SK-N-SH (cell line): Measurements from ENCODE around the gene PSMD13. TPM values are rescaled to one million over a fixed set of nuclear protein-coding genes. Genes with fewer than 3 reads are reported as not detected.
A peak's percentile ranks its signal among the peaks of the same experiment; 100 is the strongest.

Experiments used
- CTCF ChIA-PET: fragments of 300-600, 350-600 bp; formaldehyde crosslinking; extraction: SDS; loops from one replicate; lab custom pipeline; 2021; lab: Yijun Ruan, JAX
- POLR2A ChIA-PET: fragments of 350-600 bp; sonication (Branson Sonifier 250); formaldehyde crosslinking; extraction: SDS; loops from one replicate; lab custom pipeline; 2020; ENCODE audit warnings: antibody characterized with exemption, inconsistent platforms; lab: Yijun Ruan, JAX
- DNase-seq: peaks from one replicate; pipeline ENCODE4 v3.0.0; 2012
- H2AFZ ChIP-seq: fragments of 200-600 bp; sonication (generic); 2 replicates; pipeline ENCODE4 v1.8.1; 2016; ENCODE audit warnings: antibody characterized with exemption, mild to moderate bottlenecking, low read depth
- H3F3A ChIP-seq: fragments of 200-600 bp; sonication (generic); replicated peaks from 2 replicates; pipeline ENCODE3; 2016; ENCODE audit warnings: antibody characterized with exemption, mild to moderate bottlenecking; ENCODE audit not compliant: insufficient read depth
- H3K27ac ChIP-seq, 2 experiments: fragments of 200-500 bp in 1 of 2; fragments of 200-600 bp in 1 of 2; sonication (Bioruptor generic) in 1 of 2; sonication (generic), shearing (Covaris generic) in 1 of 2; 2 replicates each; pipeline versions ENCODE4 v1.5.1 to v1.6.1; 2014 to 2016; ENCODE audit warnings: low read depth in 2 of 2, inconsistent platforms in 1 of 2, low read length in 1 of 2, mild to moderate bottlenecking in 1 of 2, mixed read lengths in 1 of 2
- H3K27me3 ChIP-seq: fragments of 200-600 bp; sonication (generic), shearing (Covaris generic); 2 replicates; pipeline ENCODE4 v1.6.1; 2016; ENCODE audit warnings: mixed run types; ENCODE audit not compliant: insufficient read depth
- H3K36me3 ChIP-seq, 2 experiments: fragments of 200-500 bp in 1 of 2; fragments of 200-600 bp in 1 of 2; sonication (Bioruptor generic) in 1 of 2; sonication (generic) in 1 of 2; replicated peaks in 1 of 2; 2 replicates each; pipeline versions ENCODE3 to v1.5.1; 2014 to 2016; ENCODE audit warnings: low read length in 1 of 2, mild to moderate bottlenecking in 1 of 2; ENCODE audit not compliant: insufficient read depth in 2 of 2, control insufficient read depth in 1 of 2
- H3K4me1 ChIP-seq, 2 experiments: fragments of 200-500 bp in 1 of 2; fragments of 200-600 bp in 1 of 2; sonication (Bioruptor generic) in 1 of 2; sonication (generic), shearing (Covaris generic) in 1 of 2; 2 replicates each; pipeline versions ENCODE4 v1.5.1 to v1.6.1; 2014 to 2016; ENCODE audit warnings: low read depth in 1 of 2, low read length in 1 of 2, mixed run types in 1 of 2; ENCODE audit not compliant: insufficient read depth in 2 of 2, control insufficient read depth in 1 of 2
- H3K4me2 ChIP-seq: fragments of 200-600 bp; sonication (generic), shearing (Covaris generic); 2 replicates; pipeline ENCODE4 v1.6.1; 2017; ENCODE audit warnings: mixed run types
- H3K4me3 ChIP-seq, 2 experiments: fragments of 200-500 bp in 1 of 2; fragments of 200-600 bp in 1 of 2; sonication (Bioruptor generic) in 1 of 2; sonication (generic), shearing (Covaris generic) in 1 of 2; 2 replicates each; pipeline versions ENCODE4 v1.5.1 to v1.8.1; 2014 to 2016; ENCODE audit warnings: low read depth in 2 of 2, inconsistent platforms in 1 of 2, low read length in 1 of 2, mild to moderate bottlenecking in 1 of 2, mixed read lengths in 1 of 2, moderate library complexity in 1 of 2
- H3K79me2 ChIP-seq: fragments of 200-600 bp; sonication (generic); 2 replicates; pipeline ENCODE4 v1.8.1; 2017; ENCODE audit warnings: mild to moderate bottlenecking; ENCODE audit not compliant: insufficient read depth
- H3K9ac ChIP-seq: fragments of 200-600 bp; sonication (generic); 2 replicates; pipeline ENCODE4 v1.6.1; 2017; ENCODE audit warnings: mixed run types
- H3K9me2 ChIP-seq: fragments of 200-600 bp; sonication (generic); 2 replicates; pipeline ENCODE4 v1.6.1; 2017; ENCODE audit warnings: mixed run types
- H3K9me3 ChIP-seq: fragments of 200-600 bp; sonication (generic); 2 replicates; pipeline ENCODE4 v1.6.1; 2017; ENCODE audit warnings: mixed run types, mild to moderate bottlenecking, moderate library complexity
- H4K20me1 ChIP-seq: fragments of 200-600 bp; sonication (generic); 2 replicates; pipeline ENCODE4 v1.6.1; 2017; ENCODE audit warnings: mild to moderate bottlenecking, mixed run types; ENCODE audit not compliant: insufficient read depth
- CHD2 ChIP-seq: fragments of 150-350 bp; IDR thresholded peaks from 2 replicates; pipeline ENCODE4 v1.6.1; 2018; ENCODE audit warnings: low read length; ENCODE audit not compliant: partially characterized antibody
- ELF1 ChIP-seq: IDR thresholded peaks from 2 replicates; pipeline ENCODE4 v1.4.0; 2012
- EZH2phosphoT487 ChIP-seq: fragments of 200-600 bp; sonication (generic); IDR thresholded peaks from 2 replicates; pipeline ENCODE4 v1.6.1; 2017; ENCODE audit warnings: low read depth, mixed run types, mild to moderate bottlenecking, antibody characterized with exemption, moderate library complexity, borderline replicate concordance
- FOSL2 ChIP-seq: IDR thresholded peaks from 2 replicates; pipeline ENCODE4 v1.4.0; 2012; ENCODE audit warnings: low read depth, mild to moderate bottlenecking, moderate library complexity, borderline replicate concordance
- FOXJ3 ChIP-seq: sonication (generic); formaldehyde crosslinking; IDR thresholded peaks from 2 replicates; pipeline ENCODE4 v1.5.1; 2020; ENCODE audit warnings: mild to moderate bottlenecking, missing genetic modification reagents
- FOXM1 ChIP-seq: IDR thresholded peaks from 2 replicates; pipeline ENCODE4 v1.4.0; 2012; ENCODE audit warnings: low read depth, mild to moderate bottlenecking
- GABPA ChIP-seq: IDR thresholded peaks from 2 replicates; pipeline ENCODE4 v1.4.0; 2012; ENCODE audit warnings: low read depth, mild to moderate bottlenecking
- MEF2A ChIP-seq: IDR thresholded peaks from 2 replicates; pipeline ENCODE4 v1.4.0; 2012; ENCODE audit warnings: low read depth, borderline replicate concordance
- RAD21 ChIP-seq: IDR thresholded peaks from 2 replicates; pipeline ENCODE4 v1.6.1; 2012; ENCODE audit warnings: mild to moderate bottlenecking, low read length
- RCOR1 ChIP-seq: fragments of 150-350 bp; IDR thresholded peaks from 2 replicates; pipeline ENCODE4 v1.6.1; 2017; ENCODE audit warnings: antibody characterized with exemption, low read length
- RFX5 ChIP-seq: IDR thresholded peaks from 2 replicates; pipeline ENCODE4 v1.6.1; 2012; ENCODE audit warnings: mild to moderate bottlenecking, improper control_type of control experiment, low read length
- RXRA ChIP-seq: IDR thresholded peaks from 2 replicates; pipeline ENCODE4 v1.4.0; 2012; ENCODE audit warnings: low read depth, mild to moderate bottlenecking, borderline replicate concordance
- SMC3 ChIP-seq: IDR thresholded peaks from 2 replicates; pipeline ENCODE4 v1.6.1; 2012; ENCODE audit warnings: low read depth, low read length, improper control_type of control experiment
- TAF1 ChIP-seq: IDR thresholded peaks from 2 replicates; pipeline ENCODE4 v1.6.1; 2012; ENCODE audit warnings: low read depth, mild to moderate bottlenecking, low read length, moderate library complexity, borderline replicate concordance
- TCF12 ChIP-seq: IDR thresholded peaks from 2 replicates; pipeline ENCODE4 v1.4.0; 2012
- TEAD4 ChIP-seq: IDR thresholded peaks from 2 replicates; pipeline ENCODE4 v1.4.0; 2012; ENCODE audit warnings: mild to moderate bottlenecking, borderline replicate concordance; ENCODE audit not compliant: insufficient read depth
- WGBS: methylation state at CpG from one replicate; pipeline ENCODE4 v1.1.6; 2017; ENCODE audit warnings: low lambda C conversion rate; 5-methylcytosine and 5-hydroxymethylcytosine counted together
- polyA plus RNA-seq, 3 experiments: library from polyadenylated mRNA; depleted of rRNA; stranded (reverse); fragments of >200 nt; gene quantifications; 2 replicates each; pipeline ENCODE4 v1.2.3, GENCODE V29; 2012
- TF ChIP-seq, protein P1 (sequence below): IDR thresholded peaks from 2 replicates; pipeline ENCODE4 v1.4.0; 2012; ENCODE audit warnings: low read depth
- TF ChIP-seq, protein P2 (sequence below): IDR thresholded peaks from 2 replicates; pipeline ENCODE4 v1.4.0; 2012; ENCODE audit warnings: low read depth, borderline replicate concordance
- TF ChIP-seq, protein P3 (sequence below): fragments of 150-350 bp; IDR thresholded peaks from 2 replicates; pipeline ENCODE4 v1.6.1; 2016; ENCODE audit warnings: mild to moderate bottlenecking, low read depth, low read length
- TF ChIP-seq, protein P4 (sequence below): fragments of 200-600 bp; sonication (generic); IDR thresholded peaks from 2 replicates; pipeline ENCODE4 v1.6.1; 2017; ENCODE audit warnings: antibody characterized with exemption, mild to moderate bottlenecking, moderate library complexity

PSMD13 gene
- polyA plus RNA-seq, 1 of the 3 experiments (the other 2 are of a cell fraction), result 196 TPM

DNA sequence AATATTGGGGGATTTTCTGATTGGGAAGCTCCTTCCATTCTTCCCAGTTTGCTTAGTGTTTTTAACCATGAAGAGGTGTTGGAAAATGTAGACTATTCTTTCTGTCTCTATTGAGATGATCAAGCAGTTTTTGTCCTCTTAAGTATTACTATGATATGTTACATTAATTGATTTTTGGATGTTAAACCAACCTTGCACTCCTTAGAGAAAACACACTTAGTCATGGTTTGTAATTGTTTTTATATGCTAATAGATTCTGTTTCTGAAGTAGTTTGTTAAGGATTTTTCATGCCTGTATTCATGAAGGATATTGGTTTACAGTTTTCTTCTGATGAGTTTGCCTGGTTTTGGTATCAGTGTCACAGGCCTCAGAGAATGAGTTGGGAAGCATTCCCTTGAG is 39.4 kb downstream of the PSMD13 start:
- Histone ChIP-seq H3F3A (no peaks in the 10 kb centered on the region), H2AFZ (no peak overlapping the region), H3K4me3 (no peak overlapping the region), H3K9ac (no peak overlapping the region), H4K20me1 (no peaks in the 10 kb centered on the region), H3K27me3 (peaks cover 48% of the 10 kb centered on the region), H3K9me3 (peaks cover 4% of the 10 kb centered on the region), H3K9me2 (no peaks in the 10 kb centered on the region), H3K36me3 (no peaks in the 10 kb centered on the region), H3K79me2 (no peaks in the 10 kb centered on the region), H3K4me1 (no peaks in the 10 kb centered on the region), H3K27ac (no peak overlapping the region), H3K4me2 (no peak overlapping the region)
- no peak for DNase-seq
- TF ChIP-seq TAF1 (no peak), RFX5 (no peak), GABPA (no peak), RXRA (no peak), EZH2phosphoT487 (no peak), MEF2A (no peak), SMC3 (no peak), RAD21 (no peak), RCOR1 (no peak), ELF1 (no peak), FOXJ3 (CRISPR knock-in tag) (no peak), FOSL2 (no peak), TEAD4 (no peak)
- TF ChIP-seq, protein P1, sequence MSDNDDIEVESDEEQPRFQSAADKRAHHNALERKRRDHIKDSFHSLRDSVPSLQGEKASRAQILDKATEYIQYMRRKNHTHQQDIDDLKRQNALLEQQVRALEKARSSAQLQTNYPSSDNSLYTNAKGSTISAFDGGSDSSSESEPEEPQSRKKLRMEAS, result no peak
- TF ChIP-seq, protein P2, sequence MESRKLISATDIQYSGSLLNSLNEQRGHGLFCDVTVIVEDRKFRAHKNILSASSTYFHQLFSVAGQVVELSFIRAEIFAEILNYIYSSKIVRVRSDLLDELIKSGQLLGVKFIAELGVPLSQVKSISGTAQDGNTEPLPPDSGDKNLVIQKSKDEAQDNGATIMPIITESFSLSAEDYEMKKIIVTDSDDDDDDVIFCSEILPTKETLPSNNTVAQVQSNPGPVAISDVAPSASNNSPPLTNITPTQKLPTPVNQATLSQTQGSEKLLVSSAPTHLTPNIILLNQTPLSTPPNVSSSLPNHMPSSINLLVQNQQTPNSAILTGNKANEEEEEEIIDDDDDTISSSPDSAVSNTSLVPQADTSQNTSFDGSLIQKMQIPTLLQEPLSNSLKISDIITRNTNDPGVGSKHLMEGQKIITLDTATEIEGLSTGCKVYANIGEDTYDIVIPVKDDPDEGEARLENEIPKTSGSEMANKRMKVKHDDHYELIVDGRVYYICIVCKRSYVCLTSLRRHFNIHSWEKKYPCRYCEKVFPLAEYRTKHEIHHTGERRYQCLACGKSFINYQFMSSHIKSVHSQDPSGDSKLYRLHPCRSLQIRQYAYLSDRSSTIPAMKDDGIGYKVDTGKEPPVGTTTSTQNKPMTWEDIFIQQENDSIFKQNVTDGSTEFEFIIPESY, result no peak
- POLR2A ChIA-PET, result no interaction called here
- CTCF ChIA-PET, result no interaction called here

DNA sequence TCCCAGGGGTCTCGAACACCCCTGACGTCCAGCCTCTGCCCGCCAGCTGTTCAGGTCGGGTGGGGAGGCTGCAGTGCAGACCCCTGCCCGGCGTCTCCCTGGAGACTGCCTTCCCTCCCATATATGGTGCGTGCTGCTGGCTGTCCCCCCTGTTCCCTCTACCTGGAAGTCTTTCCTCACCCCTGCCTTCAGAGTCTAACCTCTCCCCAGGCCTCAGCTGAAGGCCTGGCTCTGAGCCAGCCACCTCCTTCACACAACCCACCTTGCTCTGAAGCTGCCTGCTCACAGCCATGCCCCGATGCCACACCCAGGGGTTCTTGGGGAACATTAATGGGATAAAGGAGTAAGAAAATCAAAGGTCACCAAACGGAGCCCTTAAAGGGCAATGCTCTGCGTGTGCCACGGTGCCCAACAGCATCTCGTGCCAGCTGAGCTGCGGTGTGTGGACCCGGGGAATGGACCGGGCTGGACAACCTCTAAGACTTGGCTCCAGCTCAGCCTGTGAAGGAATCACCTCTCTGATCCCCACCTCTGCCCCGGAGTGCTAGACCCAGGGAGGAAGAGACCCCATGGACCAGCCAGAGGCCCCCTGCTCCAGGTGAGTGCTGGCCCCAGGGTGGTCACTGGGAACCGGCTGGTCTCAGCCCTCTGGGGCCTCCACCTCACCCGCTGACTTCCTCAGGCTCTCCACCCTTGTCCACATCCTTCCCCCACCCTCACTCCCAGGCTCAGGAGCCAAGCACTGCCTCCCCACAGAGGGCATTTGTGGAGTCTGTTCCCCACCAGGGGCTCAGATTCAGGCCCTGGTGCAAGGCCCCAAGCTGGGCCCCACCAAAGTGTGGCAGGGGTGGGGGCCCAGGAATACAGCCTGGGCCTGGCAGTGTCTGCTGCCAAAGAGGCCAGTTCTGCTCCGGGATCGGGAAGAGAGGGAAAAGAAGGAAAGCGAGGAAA is 41.5 kb downstream of the PSMD13 start, which contains the start of gene NLRP6:
TSS of gene NLRP6 (plus strand) at position 407 of the 951 bp plus-strand sequence. CDS start at position 570, 163 bp downstream.
- peaks cover 57% of the 10 kb centered on the region for H3K27me3 ChIP-seq
- TF ChIP-seq GABPA (no peak), CHD2 (no peak), ELF1 (no peak), TCF12 (no peak), FOXM1 (no peak)
- TF ChIP-seq, protein P3, sequence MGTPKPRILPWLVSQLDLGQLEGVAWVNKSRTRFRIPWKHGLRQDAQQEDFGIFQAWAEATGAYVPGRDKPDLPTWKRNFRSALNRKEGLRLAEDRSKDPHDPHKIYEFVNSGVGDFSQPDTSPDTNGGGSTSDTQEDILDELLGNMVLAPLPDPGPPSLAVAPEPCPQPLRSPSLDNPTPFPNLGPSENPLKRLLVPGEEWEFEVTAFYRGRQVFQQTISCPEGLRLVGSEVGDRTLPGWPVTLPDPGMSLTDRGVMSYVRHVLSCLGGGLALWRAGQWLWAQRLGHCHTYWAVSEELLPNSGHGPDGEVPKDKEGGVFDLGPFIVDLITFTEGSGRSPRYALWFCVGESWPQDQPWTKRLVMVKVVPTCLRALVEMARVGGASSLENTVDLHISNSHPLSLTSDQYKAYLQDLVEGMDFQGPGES, result no peak
- TF ChIP-seq, protein P4, sequence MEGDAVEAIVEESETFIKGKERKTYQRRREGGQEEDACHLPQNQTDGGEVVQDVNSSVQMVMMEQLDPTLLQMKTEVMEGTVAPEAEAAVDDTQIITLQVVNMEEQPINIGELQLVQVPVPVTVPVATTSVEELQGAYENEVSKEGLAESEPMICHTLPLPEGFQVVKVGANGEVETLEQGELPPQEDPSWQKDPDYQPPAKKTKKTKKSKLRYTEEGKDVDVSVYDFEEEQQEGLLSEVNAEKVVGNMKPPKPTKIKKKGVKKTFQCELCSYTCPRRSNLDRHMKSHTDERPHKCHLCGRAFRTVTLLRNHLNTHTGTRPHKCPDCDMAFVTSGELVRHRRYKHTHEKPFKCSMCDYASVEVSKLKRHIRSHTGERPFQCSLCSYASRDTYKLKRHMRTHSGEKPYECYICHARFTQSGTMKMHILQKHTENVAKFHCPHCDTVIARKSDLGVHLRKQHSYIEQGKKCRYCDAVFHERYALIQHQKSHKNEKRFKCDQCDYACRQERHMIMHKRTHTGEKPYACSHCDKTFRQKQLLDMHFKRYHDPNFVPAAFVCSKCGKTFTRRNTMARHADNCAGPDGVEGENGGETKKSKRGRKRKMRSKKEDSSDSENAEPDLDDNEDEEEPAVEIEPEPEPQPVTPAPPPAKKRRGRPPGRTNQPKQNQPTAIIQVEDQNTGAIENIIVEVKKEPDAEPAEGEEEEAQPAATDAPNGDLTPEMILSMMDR, result no peak

More for the DNA sequence above, 41.5 kb downstream of the PSMD13 start, which contains the start of gene NLRP6:
- no peak within 1 kb of the TSS for H3K4me2 ChIP-seq
- H3K9ac ChIP-seq, result no peak within 1 kb of the TSS
- no peaks in the 10 kb centered on the region for H3K79me2 ChIP-seq
- ChIA-PET CTCF (interaction anchor here (0.8 to 4.1 kb wide), 4 partner anchors 27 to 112 kb away, joined by 3 to 16 read pairs (median 4); no protein-coding TSS in a partner anchor), POLR2A (no interaction called here)
- WGBS, result 31% methylated on average over 13 of the region's 21 CpGs
- no peaks in the 10 kb centered on the region for H4K20me1 ChIP-seq
- H3K36me3 ChIP-seq, result no peaks in the 10 kb centered on the region
- no peaks in the 10 kb centered on the region for H3F3A ChIP-seq
- no peaks in the 10 kb centered on the region for H3K4me1 ChIP-seq
- H3K4me3 ChIP-seq, result no peak within 1 kb of the TSS
- DNase-seq, result peak; percentile 36
- no peak within 1 kb of the TSS for H2AFZ ChIP-seq
- H3K9me3 ChIP-seq, result peaks cover 4% of the 10 kb centered on the region
- H3K9me2 ChIP-seq, result no peaks in the 10 kb centered on the region
- no peak within 1 kb of the TSS for H3K27ac ChIP-seq
